ENCODE data around the gene ZNF621.
A peak's percentile ranks its signal among the peaks of the same experiment; 100 is the strongest.

Gene ZNF621

GRCh38 chr3:40572588-40572987, 47.8 kb downstream of the ZNF621 start:
- H3K4me3 ChIP-seq (ENCODE audit: control insufficient read depth, low read depth, low read length), result no peak overlapping the region
- no peak for DNase-seq (ENCODE audit: low read depth)
- no peak for TF ChIP-seq CTCF (conservative IDR thresholded peaks at IDR 0.05; ENCODE audit: control insufficient read depth, insufficient read depth, low read depth, low read length)

GRCh38 chr3:40574050-40574449, 49.3 kb downstream of the ZNF621 start:
- H3K4me3 ChIP-seq (ENCODE audit: control insufficient read depth, low read depth, low read length), result no peak overlapping the region
- no peak for TF ChIP-seq CTCF (conservative IDR thresholded peaks at IDR 0.05; ENCODE audit: control insufficient read depth, insufficient read depth, low read depth, low read length)
- DNase-seq (ENCODE audit: low read depth), result no peak

- H3K4me3 ChIP-seq (ENCODE audit: control insufficient read depth, low read depth, low read length), result no peak overlapping the region
- DNase-seq (ENCODE audit: low read depth), result peak; percentile 12
- no peak for TF ChIP-seq CTCF (conservative IDR thresholded peaks at IDR 0.05; ENCODE audit: control insufficient read depth, insufficient read depth, low read depth, low read length)
These were observed 49.9 kb downstream of the ZNF621 start for GRCh38 chr3:40574661-40575060.

GRCh38 chr3:40576396-40576795, 51.6 kb downstream of the ZNF621 start:
- no peak for TF ChIP-seq CTCF (conservative IDR thresholded peaks at IDR 0.05; ENCODE audit: control insufficient read depth, insufficient read depth, low read depth, low read length)
- no peak for DNase-seq (ENCODE audit: low read depth)

GRCh38 chr3:40580494-40581091, 55.8 kb downstream of the ZNF621 start:
- peak; percentile 99 for TF ChIP-seq CTCF (conservative IDR thresholded peaks at IDR 0.05; ENCODE audit: control insufficient read depth, insufficient read depth, low read depth, low read length)
- DNase-seq (ENCODE audit: low read depth), result peak; percentile 77
- H3K4me3 ChIP-seq (ENCODE audit: control insufficient read depth, low read depth, low read length), result no peak overlapping the region

More at GRCh38 chr3:40576396-40576795, 51.6 kb downstream of the ZNF621 start:
- no peak overlapping the region for H3K4me3 ChIP-seq (ENCODE audit: control insufficient read depth, low read depth, low read length)

GRCh38 chr3:40581166-40581565, 56.4 kb downstream of the ZNF621 start:
- H3K4me3 ChIP-seq (ENCODE audit: control insufficient read depth, low read depth, low read length), result no peak overlapping the region
- no peak for TF ChIP-seq CTCF (conservative IDR thresholded peaks at IDR 0.05; ENCODE audit: control insufficient read depth, insufficient read depth, low read depth, low read length)
- DNase-seq (ENCODE audit: low read depth), result no peak
